Measurements from ENCODE around the gene INO80D. TPM values are rescaled to one million over a fixed set of nuclear protein-coding genes. Genes with fewer than 3 reads are reported as not detected.

INO80D gene
- total and polyA plus RNA-seq, 2 of the 13 experiments (the other 11 are each of a cell fraction or from before 2014, with no cell fraction given): 7.6 to 7.9 TPM

- peak; percentile 60; the same call in 1 of the 2 replicates for TF ChIP-seq MED13 (CRISPR knock-in tag; IDR thresholded peaks at IDR 0.05)
- peak; percentile 41; the same call in 1 of the 2 replicates for TF ChIP-seq ZNF570 (CRISPR knock-in tag; IDR thresholded peaks at IDR 0.05; ENCODE audit: borderline replicate concordance)
- TF ChIP-seq FOXM1 (CRISPR knock-in tag; IDR thresholded peaks at IDR 0.05): no peak
- no peak for TF ChIP-seq ZNF407 (CRISPR knock-in tag; IDR thresholded peaks at IDR 0.05; ENCODE audit: not compliant biosample characterization)
- peak; percentile 37; the same call in 1 of the 2 replicates for TF ChIP-seq ZBTB2 (CRISPR knock-in tag; IDR thresholded peaks at IDR 0.05; ENCODE audit: low read depth)
- no peak for TF ChIP-seq ZNF280B (CRISPR knock-in tag; IDR thresholded peaks at IDR 0.05; ENCODE audit: borderline replicate concordance)
- TF ChIP-seq ZNF790 (CRISPR knock-in tag; IDR thresholded peaks at IDR 0.05; ENCODE audit: borderline replicate concordance): no peak; the same call in 1 of the 2 replicates
- no peak for TF ChIP-seq GZF1 (CRISPR knock-in tag; IDR thresholded peaks at IDR 0.05)
- TF ChIP-seq MEIS2 (CRISPR knock-in tag; IDR thresholded peaks at IDR 0.05): no peak; the same call in 1 of the 2 replicates
- TF ChIP-seq CBX5 (CRISPR knock-in tag; IDR thresholded peaks at IDR 0.05; ENCODE audit: borderline replicate concordance): peak; percentile 26; the same call in 1 of the 2 replicates
- no peak for TF ChIP-seq TCF12 (IDR thresholded peaks at IDR 0.05)
- TF ChIP-seq TCF12 (CRISPR knock-in tag; IDR thresholded peaks at IDR 0.05): no peak
- TF ChIP-seq ZBTB14 (CRISPR knock-in tag; IDR thresholded peaks at IDR 0.05): no peak
- no peak for TF ChIP-seq MEF2D (CRISPR knock-in tag; IDR thresholded peaks at IDR 0.05)
- no peak for TF ChIP-seq TCF7 (IDR thresholded peaks at IDR 0.05; ENCODE audit: low read depth)
- TF ChIP-seq ZMYM2 (CRISPR knock-in tag; IDR thresholded peaks at IDR 0.05): no peak
- TF ChIP-seq ZNF234 (CRISPR knock-in tag; conservative IDR thresholded peaks at IDR 0.05): no peak
- TF ChIP-seq KLF11 (CRISPR knock-in tag; IDR thresholded peaks at IDR 0.05): no peak
Measured at GRCh38 chr2:206085742-206086445, at the start of gene INO80D (continued).

Data from HepG2 (cell line).